CD4-positive, alpha-beta T cell treated with Interleukin-2 at 100 ng/mL for 4 hours (primary cell): ENCODE data around the gene AKAP9.
"Not testable (repeated sequence)": the region's sequence is repeated elsewhere in the genome, so short reads cannot be mapped to it uniquely, and the experiment has no call there.

Source experiments
- DNase-seq: peaks from one replicate; pipeline ENCODE4 v3.0.0-alpha.2; 2020; ENCODE audit warnings: low spot score

Gene AKAP9

GRCh38 chr7:92064438-92065029 is 123.9 kb downstream of the AKAP9 start:
- DNase-seq = no peak

GRCh38 chr7:92071032-92071431 is 130.4 kb downstream of the AKAP9 start:
- DNase-seq = no peak

- DNase-seq = no peak
Measured at GRCh38 chr7:92072121-92072520, 131.5 kb downstream of the AKAP9 start.

- DNase-seq = no peak
Measured at GRCh38 chr7:92072708-92073107, 132.0 kb downstream of the AKAP9 start.

- DNase-seq = no peak
Measured at GRCh38 chr7:92075455-92076158, 134.9 kb downstream of the AKAP9 start.

- no peak for DNase-seq
Measured at GRCh38 chr7:92076509-92076908, 135.8 kb downstream of the AKAP9 start.

- DNase-seq = not testable (repeated sequence)
Measured at GRCh38 chr7:92083922-92084321, 143.3 kb downstream of the AKAP9 start.

GRCh38 chr7:92088266-92088665 is 147.6 kb downstream of the AKAP9 start:
- no peak for DNase-seq

- DNase-seq = no peak
Measured at GRCh38 chr7:92092210-92092609, 151.5 kb downstream of the AKAP9 start.

- DNase-seq = no peak
Measured at GRCh38 chr7:92095380-92095779, 154.7 kb downstream of the AKAP9 start.

- DNase-seq = no peak
Measured at GRCh38 chr7:92100534-92100933, 159.9 kb downstream of the AKAP9 start.

- DNase-seq = not testable (repeated sequence)
Measured at GRCh38 chr7:92102862-92103261, 162.2 kb downstream of the AKAP9 start.

- no peak for DNase-seq
Measured at GRCh38 chr7:92108821-92109220, 168.2 kb downstream of the AKAP9 start.

- DNase-seq = no peak
Measured at GRCh38 chr7:92110857-92111256, 170.2 kb downstream of the AKAP9 start.

- no peak for DNase-seq
Measured at GRCh38 chr7:92115821-92116220, 175.2 kb downstream of the AKAP9 start.

- DNase-seq = no peak
Measured at GRCh38 chr7:92116949-92117348, 176.3 kb downstream of the AKAP9 start.

- no peak for DNase-seq
Measured at GRCh38 chr7:92119213-92119759, 178.6 kb downstream of the AKAP9 start.

GRCh38 chr7:92121681-92122080 is 181.0 kb downstream of the AKAP9 start:
- no peak for DNase-seq

GRCh38 chr7:92131093-92131492 is 190.4 kb downstream of the AKAP9 start:
- DNase-seq = no peak

- no peak for DNase-seq
Measured at GRCh38 chr7:92131764-92132330, 191.2 kb downstream of the AKAP9 start.

- DNase-seq = no peak
Measured at GRCh38 chr7:92133133-92133736, 192.6 kb downstream of the AKAP9 start.

- peak; percentile 55 for DNase-seq
Measured at GRCh38 chr7:92133737-92134270, 193.1 kb downstream of the AKAP9 start.
